GM23338 (cell line): ENCODE measurements around the gene NPB. TPM values are rescaled to one million over a fixed set of nuclear protein-coding genes. Genes with fewer than 3 reads are reported as not detected.

Experiments used
- ATAC-seq: fragments of 200-7000 bp; cut with Tn5 transposase; 3 replicates; pipeline ENCODE4 v1.9.1; 2020
- DNase-seq: peaks from one replicate; pipeline ENCODE4 v3.0.0-alpha.2; 2015; ENCODE audit warnings: low spot score
- H2AFZ ChIP-seq: fragments of 200-600 bp; sonication (generic); 2 replicates; pipeline ENCODE4 v1.8.0; 2016; ENCODE audit warnings: antibody characterized with exemption, mild to moderate bottlenecking, moderate library complexity
- H3F3A ChIP-seq: fragments of 200-600 bp; sonication (generic); replicated peaks from 2 replicates; pipeline ENCODE4 v1.8.0; 2017; ENCODE audit warnings: antibody characterized with exemption, mixed run types, low read depth
- H3K27ac ChIP-seq: fragments of 200-600 bp; sonication (generic); 2 replicates; pipeline ENCODE4 v1.6.1; 2016; ENCODE audit warnings: low read depth
- H3K27me3 ChIP-seq: fragments of 200-600 bp; sonication (generic); 2 replicates; pipeline ENCODE4 v1.8.0; 2016; ENCODE audit warnings: mild to moderate bottlenecking, mixed run types, moderate library complexity; ENCODE audit not compliant: insufficient read depth
- H3K36me3 ChIP-seq: fragments of 200-600 bp; sonication (generic); 2 replicates; pipeline ENCODE4 v1.8.0; 2016; ENCODE audit warnings: mild to moderate bottlenecking; ENCODE audit not compliant: insufficient read depth
- H3K4me1 ChIP-seq: fragments of 200-600 bp; sonication (generic); 2 replicates; pipeline ENCODE4 v1.8.0; 2016; ENCODE audit warnings: mild to moderate bottlenecking, moderate library complexity; ENCODE audit not compliant: insufficient read depth
- H3K4me2 ChIP-seq: fragments of 200-600 bp; sonication (generic); 2 replicates; pipeline ENCODE4 v1.7.1; 2017; ENCODE audit warnings: mixed run types
- H3K4me3 ChIP-seq: fragments of 200-600 bp; sonication (generic); 2 replicates; pipeline ENCODE4 v1.6.1; 2016; ENCODE audit warnings: mixed run types
- H3K79me2 ChIP-seq: fragments of 200-600 bp; sonication (generic); replicated peaks from 2 replicates; pipeline ENCODE4 v1.8.0; 2017; ENCODE audit warnings: mild to moderate bottlenecking; ENCODE audit not compliant: insufficient read depth
- H3K9me2 ChIP-seq: fragments of 200-600 bp; sonication (generic); 2 replicates; pipeline ENCODE4 v1.8.0; 2017; ENCODE audit not compliant: insufficient read depth
- H4K20me1 ChIP-seq: fragments of 200-600 bp; sonication (generic); replicated peaks from 2 replicates; pipeline ENCODE4 v1.8.0; 2017; ENCODE audit warnings: mild to moderate bottlenecking; ENCODE audit not compliant: insufficient read depth
- H3K27ac Mint-ChIP-seq: 2 replicates; pipeline ENCODE4 v1.8.0; 2020; ENCODE audit warnings: inconsistent platforms, mild to moderate bottlenecking, moderate library complexity, mixed read lengths
- H3K27me3 Mint-ChIP-seq: 3 replicates; pipeline ENCODE4 v1.8.0; 2022; ENCODE audit warnings: low read depth, mild to moderate bottlenecking, moderate library complexity, mixed read lengths, inconsistent platforms; ENCODE audit not compliant: insufficient read depth, poor library complexity
- H3K36me3 Mint-ChIP-seq: 3 replicates; pipeline ENCODE4 v1.8.0; 2021; ENCODE audit warnings: low read depth, mild to moderate bottlenecking, inconsistent platforms, moderate library complexity, mixed read lengths
- H3K4me1 Mint-ChIP-seq: 3 replicates; pipeline ENCODE4 v1.8.0; 2020; ENCODE audit warnings: mild to moderate bottlenecking, inconsistent platforms, mixed read lengths
- H3K4me3 Mint-ChIP-seq: 3 replicates; pipeline ENCODE4 v1.8.0; 2021; ENCODE audit warnings: moderate library complexity, mild to moderate bottlenecking, inconsistent platforms, mixed read lengths
- H3K9me3 Mint-ChIP-seq: 3 replicates; pipeline ENCODE4 v1.8.0; 2020; ENCODE audit warnings: moderate library complexity, mild to moderate bottlenecking, inconsistent platforms, mixed read lengths
- CREB1 ChIP-seq: fragments of 250-450 bp; sonication (Bioruptor Pico); IDR thresholded peaks from 2 replicates; pipeline ENCODE4 v1.5.0; 2020; ENCODE audit warnings: low read depth, mild to moderate bottlenecking, moderate library complexity
- EZH2 ChIP-seq: fragments of 200-600 bp; sonication (generic); IDR thresholded peaks from one replicate; pipeline ENCODE4 v1.8.0; 2017; ENCODE audit warnings: antibody characterized with exemption, mild to moderate bottlenecking, low read depth; ENCODE audit not compliant: unreplicated experiment
- EZH2phosphoT487 ChIP-seq: fragments of 200-600 bp; sonication (generic); IDR thresholded peaks from one replicate; pipeline ENCODE4 v1.8.1; 2018; ENCODE audit warnings: antibody characterized with exemption; ENCODE audit not compliant: unreplicated experiment
- JUNB ChIP-seq: IDR thresholded peaks from one replicate; pipeline ENCODE4 v1.6.1; 2016; ENCODE audit warnings: antibody characterized with exemption; ENCODE audit not compliant: unreplicated experiment
- NANOG ChIP-seq: IDR thresholded peaks from 2 replicates; pipeline ENCODE4 v1.6.1; 2016; ENCODE audit warnings: antibody characterized with exemption, borderline replicate concordance
- STAT1 ChIP-seq: IDR thresholded peaks from one replicate; pipeline ENCODE4 v1.6.1; 2016; ENCODE audit warnings: antibody characterized with exemption; ENCODE audit not compliant: unreplicated experiment
- ZNF114 ChIP-seq: fragments of 250-450 bp; sonication (Bioruptor Pico); IDR thresholded peaks from 2 replicates; pipeline ENCODE4 v1.5.0; 2020; ENCODE audit warnings: mild to moderate bottlenecking, moderate library complexity
- ZNF331 ChIP-seq: fragments of 250-450 bp; sonication (Bioruptor Pico); IDR thresholded peaks from 2 replicates; pipeline ENCODE4 v1.5.0; 2020; ENCODE audit warnings: low read depth, mild to moderate bottlenecking, moderate library complexity
- polyA plus RNA-seq: library from polyadenylated mRNA; unstranded; fragments of >200 nt; fragmentation: Nextera tagmentation; extraction: Ambion mirVana; gene quantifications from 2 replicates; pipeline ENCODE4 v1.2.1, GENCODE V29; 2016
- total RNA-seq: library from RNA; depleted of rRNA; stranded (reverse); fragments of >200 nt; shearing (Covaris generic); gene quantifications from 2 replicates; pipeline ENCODE4 v1.2.3, GENCODE V29; 2014
- TF ChIP-seq, protein P1 (sequence below): IDR thresholded peaks from one replicate; pipeline ENCODE4 v1.6.1; 2018; ENCODE audit warnings: antibody characterized with exemption; ENCODE audit not compliant: unreplicated experiment
- TF ChIP-seq, protein P2 (sequence below), 2 experiments: fragments of 200-600 bp in 1 of 2; sonication (generic) in 1 of 2; conservative IDR thresholded peaks; 2 replicates each; pipeline versions ENCODE4 v1.5.1 to v1.6.1; 2016 to 2017; ENCODE audit warnings: antibody characterized with exemption in 2 of 2, low read depth in 2 of 2, mild to moderate bottlenecking in 2 of 2, moderate library complexity in 1 of 2
- TF ChIP-seq, protein P3 (sequence below): IDR thresholded peaks from 2 replicates; pipeline ENCODE4 v1.6.1; 2016; ENCODE audit warnings: antibody characterized with exemption

Gene NPB
- total and polyA plus RNA-seq, 2 experiments from 2014 or later: 3.6 to 3.8 TPM

DNA sequence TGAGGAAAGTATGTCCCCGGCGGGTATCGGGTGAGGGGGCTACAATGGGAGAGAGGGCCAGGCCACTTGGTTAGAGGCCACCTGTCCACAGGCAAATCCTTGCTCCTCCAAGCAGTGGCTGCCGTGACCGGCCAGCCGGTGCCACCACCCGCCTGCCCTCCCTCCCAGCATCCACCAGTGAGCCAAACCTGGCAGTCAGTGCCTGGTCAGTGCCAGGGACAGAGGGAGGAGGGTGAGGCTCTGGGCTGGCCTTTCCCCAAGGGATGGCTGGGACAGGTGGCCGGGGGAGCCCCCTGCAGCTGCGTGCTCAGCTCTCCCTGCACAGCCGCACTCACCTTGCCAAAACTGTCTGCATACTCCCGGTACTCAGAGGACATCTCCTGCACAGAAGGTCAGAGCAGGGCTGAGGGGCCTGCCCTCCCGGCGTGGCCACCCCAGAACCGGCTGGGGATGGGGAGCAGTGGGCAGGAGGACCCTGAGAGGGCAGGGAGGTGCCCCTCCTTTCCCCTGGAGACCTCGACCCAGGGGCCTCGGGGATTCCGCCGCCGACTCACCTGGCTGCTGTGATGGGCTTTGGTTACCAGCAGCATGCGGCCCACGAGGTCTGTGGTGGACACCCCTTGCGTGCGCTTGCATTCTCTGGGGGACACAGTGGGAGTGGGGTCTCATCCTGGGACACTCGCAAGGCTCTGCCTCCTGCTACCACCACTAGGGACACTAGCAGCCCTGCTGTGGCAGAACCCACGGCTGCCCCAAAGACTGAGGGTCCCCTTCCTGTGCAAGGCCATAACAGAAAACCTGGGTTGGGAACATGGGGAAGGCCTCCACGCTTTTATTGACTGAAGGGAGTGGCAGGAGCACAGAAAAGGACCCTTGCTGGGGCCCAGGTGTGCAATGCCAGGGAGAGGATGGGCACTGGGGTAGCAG, 5.4 kb downstream of the NPB start (continued):
- TF ChIP-seq, protein P1, sequence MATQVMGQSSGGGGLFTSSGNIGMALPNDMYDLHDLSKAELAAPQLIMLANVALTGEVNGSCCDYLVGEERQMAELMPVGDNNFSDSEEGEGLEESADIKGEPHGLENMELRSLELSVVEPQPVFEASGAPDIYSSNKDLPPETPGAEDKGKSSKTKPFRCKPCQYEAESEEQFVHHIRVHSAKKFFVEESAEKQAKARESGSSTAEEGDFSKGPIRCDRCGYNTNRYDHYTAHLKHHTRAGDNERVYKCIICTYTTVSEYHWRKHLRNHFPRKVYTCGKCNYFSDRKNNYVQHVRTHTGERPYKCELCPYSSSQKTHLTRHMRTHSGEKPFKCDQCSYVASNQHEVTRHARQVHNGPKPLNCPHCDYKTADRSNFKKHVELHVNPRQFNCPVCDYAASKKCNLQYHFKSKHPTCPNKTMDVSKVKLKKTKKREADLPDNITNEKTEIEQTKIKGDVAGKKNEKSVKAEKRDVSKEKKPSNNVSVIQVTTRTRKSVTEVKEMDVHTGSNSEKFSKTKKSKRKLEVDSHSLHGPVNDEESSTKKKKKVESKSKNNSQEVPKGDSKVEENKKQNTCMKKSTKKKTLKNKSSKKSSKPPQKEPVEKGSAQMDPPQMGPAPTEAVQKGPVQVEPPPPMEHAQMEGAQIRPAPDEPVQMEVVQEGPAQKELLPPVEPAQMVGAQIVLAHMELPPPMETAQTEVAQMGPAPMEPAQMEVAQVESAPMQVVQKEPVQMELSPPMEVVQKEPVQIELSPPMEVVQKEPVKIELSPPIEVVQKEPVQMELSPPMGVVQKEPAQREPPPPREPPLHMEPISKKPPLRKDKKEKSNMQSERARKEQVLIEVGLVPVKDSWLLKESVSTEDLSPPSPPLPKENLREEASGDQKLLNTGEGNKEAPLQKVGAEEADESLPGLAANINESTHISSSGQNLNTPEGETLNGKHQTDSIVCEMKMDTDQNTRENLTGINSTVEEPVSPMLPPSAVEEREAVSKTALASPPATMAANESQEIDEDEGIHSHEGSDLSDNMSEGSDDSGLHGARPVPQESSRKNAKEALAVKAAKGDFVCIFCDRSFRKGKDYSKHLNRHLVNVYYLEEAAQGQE: no peak
- TF ChIP-seq CREB1 (no peak), NANOG (no peak)
- TF ChIP-seq, protein P2, sequence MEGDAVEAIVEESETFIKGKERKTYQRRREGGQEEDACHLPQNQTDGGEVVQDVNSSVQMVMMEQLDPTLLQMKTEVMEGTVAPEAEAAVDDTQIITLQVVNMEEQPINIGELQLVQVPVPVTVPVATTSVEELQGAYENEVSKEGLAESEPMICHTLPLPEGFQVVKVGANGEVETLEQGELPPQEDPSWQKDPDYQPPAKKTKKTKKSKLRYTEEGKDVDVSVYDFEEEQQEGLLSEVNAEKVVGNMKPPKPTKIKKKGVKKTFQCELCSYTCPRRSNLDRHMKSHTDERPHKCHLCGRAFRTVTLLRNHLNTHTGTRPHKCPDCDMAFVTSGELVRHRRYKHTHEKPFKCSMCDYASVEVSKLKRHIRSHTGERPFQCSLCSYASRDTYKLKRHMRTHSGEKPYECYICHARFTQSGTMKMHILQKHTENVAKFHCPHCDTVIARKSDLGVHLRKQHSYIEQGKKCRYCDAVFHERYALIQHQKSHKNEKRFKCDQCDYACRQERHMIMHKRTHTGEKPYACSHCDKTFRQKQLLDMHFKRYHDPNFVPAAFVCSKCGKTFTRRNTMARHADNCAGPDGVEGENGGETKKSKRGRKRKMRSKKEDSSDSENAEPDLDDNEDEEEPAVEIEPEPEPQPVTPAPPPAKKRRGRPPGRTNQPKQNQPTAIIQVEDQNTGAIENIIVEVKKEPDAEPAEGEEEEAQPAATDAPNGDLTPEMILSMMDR (conservative IDR thresholded peaks at IDR 0.05; ENCODE audit: low read depth in 2 of 2): no peak
- TF ChIP-seq, protein P3, sequence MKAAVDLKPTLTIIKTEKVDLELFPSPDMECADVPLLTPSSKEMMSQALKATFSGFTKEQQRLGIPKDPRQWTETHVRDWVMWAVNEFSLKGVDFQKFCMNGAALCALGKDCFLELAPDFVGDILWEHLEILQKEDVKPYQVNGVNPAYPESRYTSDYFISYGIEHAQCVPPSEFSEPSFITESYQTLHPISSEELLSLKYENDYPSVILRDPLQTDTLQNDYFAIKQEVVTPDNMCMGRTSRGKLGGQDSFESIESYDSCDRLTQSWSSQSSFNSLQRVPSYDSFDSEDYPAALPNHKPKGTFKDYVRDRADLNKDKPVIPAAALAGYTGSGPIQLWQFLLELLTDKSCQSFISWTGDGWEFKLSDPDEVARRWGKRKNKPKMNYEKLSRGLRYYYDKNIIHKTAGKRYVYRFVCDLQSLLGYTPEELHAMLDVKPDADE: no peak

DNA sequence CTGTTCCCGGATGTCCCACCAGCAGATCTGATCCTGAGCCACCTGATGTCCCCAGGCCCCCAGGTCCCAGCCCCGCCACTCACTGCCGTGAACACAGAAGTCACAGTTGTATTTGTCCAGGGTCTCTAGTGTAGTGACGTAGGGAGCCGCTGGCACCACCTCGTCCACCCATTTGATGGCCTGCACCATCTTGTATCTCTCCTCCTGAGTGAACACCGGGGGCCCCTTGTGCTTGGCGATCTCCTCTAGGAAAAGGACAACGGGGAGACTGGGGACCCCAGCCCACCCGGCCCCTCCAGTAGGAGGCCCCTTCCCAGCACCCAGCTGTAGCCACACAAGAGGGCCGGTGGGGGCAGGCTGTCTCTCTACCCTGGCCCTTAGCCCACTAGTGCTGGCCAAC, 6.8 kb downstream of the NPB start:
- H3K27me3 ChIP-seq: no peaks in the 10 kb centered on the region
- peaks cover 25% of the 10 kb centered on the region for H3F3A ChIP-seq
- peaks cover 6% of the 10 kb centered on the region; the same call in 1 of the 2 replicates for H3K36me3 ChIP-seq
- H2AFZ ChIP-seq: no peak overlapping the region
- no peaks in the 10 kb centered on the region for H3K9me3 Mint-ChIP-seq
- H3K36me3 Mint-ChIP-seq: peaks cover 14% of the 10 kb centered on the region
- DNase-seq (no peak), ATAC-seq (no peak)
- H3K27ac Mint-ChIP-seq: no peak overlapping the region
- no peak overlapping the region for H3K4me3 Mint-ChIP-seq
- peaks cover 9% of the 10 kb centered on the region for H3K27me3 Mint-ChIP-seq
- no peak overlapping the region for H3K4me2 ChIP-seq
- H3K79me2 ChIP-seq: peaks cover 7% of the 10 kb centered on the region
- peaks cover 9% of the 10 kb centered on the region for H4K20me1 ChIP-seq
- H3K9me2 ChIP-seq: no peaks in the 10 kb centered on the region
- H3K27ac ChIP-seq: no peak overlapping the region
- peaks cover 6% of the 10 kb centered on the region for H3K4me1 ChIP-seq
- no peak overlapping the region for H3K4me3 ChIP-seq
- peaks cover 3% of the 10 kb centered on the region; the same call in 1 of the 3 replicates for H3K4me1 Mint-ChIP-seq
- no peak for TF ChIP-seq EZH2
- TF ChIP-seq JUNB: no peak
- no peak for TF ChIP-seq EZH2phosphoT487
- TF ChIP-seq ZNF331 (CRISPR knock-in tag): no peak
- no peak for TF ChIP-seq ZNF114
- TF ChIP-seq, protein P2 (conservative IDR thresholded peaks at IDR 0.05; ENCODE audit: low read depth in 2 of 2): no peak
- TF ChIP-seq, protein P1: no peak
- no peak for TF ChIP-seq STAT1
